CD4-positive, alpha-beta T cell treated with Interleukin-21 for 1 hour (primary cell): Measurements from ENCODE around the gene RAB10.
"Not testable (repeated sequence)": the region's sequence is repeated elsewhere in the genome, so short reads cannot be mapped to it uniquely, and the experiment has no call there.

Experiments
- DNase-seq: peaks from one replicate; pipeline ENCODE4 v3.0.0-alpha.2; 2020

Gene RAB10

DNA sequence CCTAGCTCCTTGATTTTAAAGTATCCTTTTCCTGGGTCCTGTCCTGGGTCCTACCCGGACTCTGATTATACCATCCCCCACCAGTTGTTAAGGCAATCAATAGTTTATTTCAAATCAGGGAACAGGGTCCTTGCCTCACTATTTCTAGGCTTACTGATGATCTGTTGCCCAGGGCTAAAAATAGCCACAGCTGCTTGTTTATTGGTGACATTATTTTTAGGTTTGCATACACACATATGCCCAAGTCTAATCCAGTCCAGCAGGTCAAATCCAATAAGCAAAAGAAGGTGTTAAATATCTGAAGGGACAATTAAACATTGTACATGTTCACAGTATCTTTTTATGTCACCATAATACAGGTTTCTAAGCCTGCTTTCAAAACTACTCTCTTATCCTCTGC is 66.0 kb downstream of the RAB10 start:
- DNase-seq = no peak

DNA sequence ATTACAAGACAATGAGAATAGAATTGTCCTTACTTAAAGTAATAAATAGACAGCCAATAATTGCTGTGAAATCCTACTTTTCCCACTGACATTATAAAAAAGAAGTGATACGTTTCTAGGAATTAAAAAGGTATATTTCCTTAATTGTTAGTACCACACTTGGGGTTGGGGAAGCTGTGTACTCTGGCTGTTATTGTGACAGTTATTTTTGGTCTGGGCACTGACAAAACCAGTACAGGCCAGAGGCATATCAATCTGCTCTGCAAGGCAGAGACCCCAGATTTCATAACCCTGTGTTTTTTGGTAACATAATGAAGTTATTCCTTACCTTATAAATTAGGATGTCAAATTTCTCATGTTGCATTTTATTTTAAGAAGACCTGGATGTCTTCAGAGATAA is 66.5 kb downstream of the RAB10 start:
- DNase-seq = no peak

DNA sequence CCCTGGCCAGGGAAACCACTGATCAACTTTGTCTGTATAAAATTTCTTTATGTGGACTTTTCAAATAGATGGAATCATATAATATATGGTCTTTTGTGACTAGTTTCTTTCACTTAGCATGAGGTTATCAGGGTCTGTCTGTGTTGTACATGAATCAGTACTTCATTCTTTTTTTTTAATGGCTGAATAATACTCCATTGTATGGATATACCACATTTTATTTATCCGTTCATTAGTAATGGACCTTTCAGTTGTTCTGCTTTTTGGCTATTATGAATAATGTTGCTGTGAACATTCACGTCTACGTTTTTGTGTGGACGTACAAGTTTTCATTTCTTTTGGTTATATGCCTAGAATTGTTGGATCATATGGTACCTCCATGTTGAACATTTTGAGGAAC is 69.9 kb downstream of the RAB10 start:
- DNase-seq = no peak

DNA sequence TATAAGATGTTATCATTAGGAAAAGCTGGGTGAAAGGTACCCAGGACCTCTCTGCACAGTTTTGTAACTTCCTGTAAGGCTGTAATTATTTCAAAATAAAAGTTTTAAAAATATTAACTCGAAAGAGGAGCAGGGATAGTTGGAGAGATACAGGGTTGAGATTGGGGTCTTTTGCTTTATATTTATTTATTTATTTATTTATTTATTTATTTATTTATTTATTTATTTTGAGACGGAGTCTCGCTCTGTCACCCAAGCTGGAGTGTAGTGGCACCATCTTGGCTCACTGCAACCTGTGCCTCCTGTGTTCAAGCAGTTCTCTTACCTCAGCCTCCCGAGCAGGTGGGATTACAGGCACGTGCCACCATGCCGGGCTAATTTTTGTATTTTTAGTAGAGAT is 74.8 kb downstream of the RAB10 start:
- not testable (repeated sequence) for DNase-seq

DNA sequence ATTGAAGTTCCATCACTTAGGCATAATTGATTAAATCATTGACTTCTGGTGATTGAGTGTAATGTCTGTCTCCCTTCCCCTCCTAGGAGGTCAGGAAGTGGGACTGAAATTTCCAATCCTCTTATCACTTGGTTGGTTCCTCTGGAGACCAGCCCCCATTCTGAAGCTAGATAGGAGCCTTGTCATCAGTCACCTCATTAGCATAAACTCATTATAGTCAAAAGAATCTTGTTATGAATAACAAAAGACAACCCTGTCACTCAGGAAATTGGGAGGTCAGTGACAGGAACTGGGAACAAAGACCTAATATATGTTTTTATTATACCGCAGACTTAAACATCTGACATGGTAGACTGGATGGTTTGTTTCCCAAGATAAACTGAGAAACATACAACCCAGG is 78.3 kb downstream of the RAB10 start:
- no peak for DNase-seq

DNA sequence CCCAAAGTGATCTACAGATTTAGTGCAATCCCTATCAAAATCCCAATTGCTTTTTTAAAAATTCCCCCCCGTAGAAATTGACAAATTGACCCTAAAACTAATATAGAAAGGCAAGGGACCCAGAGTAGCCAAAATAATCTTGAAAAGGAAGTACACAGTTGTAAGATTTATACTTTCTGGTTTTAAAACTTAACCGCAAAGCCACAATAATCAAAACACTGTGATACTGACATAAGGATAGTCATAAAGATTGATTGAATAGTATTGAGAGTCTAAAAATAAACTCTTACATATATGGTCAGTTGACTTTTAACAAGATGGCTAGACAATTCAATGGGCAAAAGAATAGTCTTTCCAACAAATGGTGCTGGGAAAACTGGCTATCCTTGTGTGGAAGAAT is 80.3 kb downstream of the RAB10 start:
- DNase-seq = no peak

DNA sequence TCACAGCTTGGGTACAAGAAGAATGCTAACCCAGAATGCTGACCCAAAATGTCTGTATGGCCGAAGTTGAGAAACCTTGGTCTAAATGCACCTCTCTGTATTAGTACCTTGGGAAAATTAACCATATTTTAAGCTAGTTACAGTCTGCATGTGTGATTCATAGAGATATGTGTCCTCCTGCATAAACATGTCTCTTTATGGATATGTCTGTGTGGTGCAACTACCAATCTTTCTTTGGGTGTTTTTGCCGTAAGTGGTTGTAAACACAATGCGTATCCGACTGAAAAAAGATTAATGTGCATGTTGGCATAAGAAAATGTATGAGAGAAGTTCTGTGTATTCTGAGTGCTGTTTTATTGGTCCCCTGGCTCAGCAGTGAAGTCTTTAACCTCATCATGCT is 84.8 kb downstream of the RAB10 start:
- DNase-seq = no peak

DNA sequence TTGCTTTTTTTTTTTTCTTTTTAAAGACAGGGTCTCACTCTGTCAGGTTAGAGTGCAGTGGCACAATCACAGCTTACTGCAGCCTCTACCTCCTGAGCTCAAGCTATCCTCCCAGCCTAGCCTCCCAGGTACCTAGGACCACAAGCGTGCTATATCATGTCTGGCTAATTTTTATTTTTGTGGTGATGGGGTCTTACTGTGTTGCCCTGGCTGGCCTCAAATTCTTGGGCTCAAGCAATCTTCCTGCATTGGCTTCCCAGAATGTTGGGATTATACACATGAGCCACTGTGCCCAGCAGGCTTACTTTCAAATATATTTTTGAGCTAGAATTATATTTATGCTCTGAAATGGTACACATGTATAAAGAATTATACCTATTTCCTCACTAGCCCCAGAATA is 85.6 kb downstream of the RAB10 start:
- DNase-seq = no peak

DNA sequence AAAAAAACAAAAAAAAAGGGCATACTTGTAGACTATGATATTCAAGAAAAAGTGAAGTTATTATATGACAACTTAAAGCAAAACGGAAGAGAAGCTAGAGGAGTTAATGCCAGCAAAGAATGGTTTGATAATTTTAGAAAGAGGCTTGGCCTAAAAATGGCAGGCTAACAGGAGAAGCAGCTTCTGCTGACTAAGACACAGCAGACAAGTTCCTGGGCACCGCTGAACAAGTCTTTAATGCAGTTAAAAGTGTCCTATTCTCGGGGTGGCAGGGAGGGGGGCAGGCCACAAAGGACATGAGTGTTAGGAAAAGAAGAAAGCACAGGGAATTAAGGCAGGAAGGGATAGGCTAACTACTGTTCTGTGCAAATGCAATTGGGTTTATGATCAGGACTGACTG is 88.7 kb downstream of the RAB10 start:
- no peak for DNase-seq

DNA sequence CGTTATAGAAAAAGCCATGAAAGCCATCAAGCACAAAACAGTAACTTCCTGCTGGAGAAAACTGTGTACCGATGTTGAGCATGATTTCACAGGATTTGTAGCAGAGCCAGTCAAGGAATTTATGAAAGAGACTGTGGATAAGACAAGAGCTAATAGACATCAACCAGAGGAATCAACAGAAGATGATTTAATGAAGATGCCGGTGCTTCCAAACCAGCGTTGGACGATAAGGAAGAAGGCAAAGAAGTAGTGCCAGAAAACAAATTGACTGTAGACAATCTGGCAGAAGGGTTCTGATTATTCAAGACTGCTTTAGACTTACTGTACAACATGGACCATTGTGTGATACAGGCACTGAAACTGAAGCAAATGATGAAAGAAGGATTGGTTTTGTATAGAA is 89.5 kb downstream of the RAB10 start:
- DNase-seq = no peak

DNA sequence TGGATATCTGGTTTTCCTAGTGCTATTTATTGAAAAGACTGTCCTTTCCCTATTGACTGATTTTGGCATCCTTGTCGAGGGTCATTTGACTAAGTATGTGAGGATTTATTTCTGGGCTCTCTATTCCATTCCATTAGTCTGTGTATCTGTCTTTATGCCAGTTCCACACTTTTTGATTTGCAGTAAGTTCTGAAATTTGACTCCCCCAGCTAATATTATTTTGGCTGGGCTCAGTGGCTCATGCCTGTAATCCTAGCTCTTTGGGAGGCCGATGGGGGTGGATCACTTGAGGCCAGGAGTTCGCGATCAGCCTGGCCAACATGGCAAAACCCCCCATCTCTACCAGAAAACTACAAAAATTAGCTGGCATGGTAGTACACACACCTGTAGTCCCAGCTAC is 92.2 kb downstream of the RAB10 start:
- DNase-seq = no peak

DNA sequence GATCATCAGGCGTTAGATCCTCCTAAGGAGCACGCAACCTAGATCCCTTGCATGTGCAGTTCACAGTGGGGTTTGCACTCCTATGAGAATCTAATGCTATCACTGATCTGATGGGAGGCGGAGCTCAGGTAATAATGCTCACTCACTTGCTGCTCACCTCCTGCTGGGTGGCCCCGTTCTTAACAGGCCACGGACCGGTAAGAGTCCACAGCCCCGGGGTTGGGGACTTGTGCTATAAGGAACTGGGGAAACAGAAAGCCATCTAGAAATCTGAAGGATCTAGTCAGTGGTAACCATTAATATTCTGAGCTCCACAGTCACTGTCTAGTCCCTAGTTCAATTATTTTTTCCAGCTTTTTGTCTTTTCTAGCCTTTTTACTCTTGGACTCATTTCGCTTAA is 94.3 kb downstream of the RAB10 start:
- DNase-seq = no peak

DNA sequence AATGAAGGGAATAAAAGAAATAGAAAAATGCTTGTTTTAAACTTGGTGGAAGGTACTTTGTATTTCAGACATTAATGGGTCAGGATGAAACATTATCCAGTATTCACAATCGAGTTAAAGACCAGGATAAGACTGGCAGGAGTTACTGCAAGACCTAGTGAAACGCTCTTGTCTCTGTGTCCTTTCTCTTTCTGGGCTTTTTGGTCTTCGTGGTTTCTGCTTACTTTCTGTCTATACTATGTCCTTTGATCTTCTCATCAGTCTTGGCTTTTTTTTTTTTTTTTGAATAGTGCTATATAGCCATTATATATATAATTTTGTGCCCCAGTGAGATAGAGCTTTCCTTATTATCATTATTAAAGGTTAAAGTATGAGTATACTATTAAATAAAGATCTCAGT is 96.9 kb downstream of the RAB10 start:
- DNase-seq = no peak

DNA sequence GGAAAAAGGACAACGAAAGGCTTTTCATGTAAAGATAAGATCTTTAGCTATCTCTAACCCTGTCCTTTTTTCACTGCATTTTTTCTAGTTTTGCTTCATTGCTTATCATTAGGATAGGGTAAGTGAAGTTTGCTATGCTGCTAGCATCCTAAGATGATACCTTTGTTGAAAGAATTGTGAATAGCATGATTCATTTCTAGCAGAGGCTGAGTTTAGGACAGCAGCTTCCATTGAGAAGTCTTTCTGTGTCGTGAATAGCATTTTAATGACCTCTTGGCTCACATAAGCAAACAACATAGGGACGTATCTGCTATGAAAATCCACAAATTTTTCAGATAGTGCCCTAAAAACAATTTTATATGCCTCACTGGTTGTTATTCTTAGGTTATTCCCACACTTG is 102.6 kb downstream of the RAB10 start:
- DNase-seq = no peak

DNA sequence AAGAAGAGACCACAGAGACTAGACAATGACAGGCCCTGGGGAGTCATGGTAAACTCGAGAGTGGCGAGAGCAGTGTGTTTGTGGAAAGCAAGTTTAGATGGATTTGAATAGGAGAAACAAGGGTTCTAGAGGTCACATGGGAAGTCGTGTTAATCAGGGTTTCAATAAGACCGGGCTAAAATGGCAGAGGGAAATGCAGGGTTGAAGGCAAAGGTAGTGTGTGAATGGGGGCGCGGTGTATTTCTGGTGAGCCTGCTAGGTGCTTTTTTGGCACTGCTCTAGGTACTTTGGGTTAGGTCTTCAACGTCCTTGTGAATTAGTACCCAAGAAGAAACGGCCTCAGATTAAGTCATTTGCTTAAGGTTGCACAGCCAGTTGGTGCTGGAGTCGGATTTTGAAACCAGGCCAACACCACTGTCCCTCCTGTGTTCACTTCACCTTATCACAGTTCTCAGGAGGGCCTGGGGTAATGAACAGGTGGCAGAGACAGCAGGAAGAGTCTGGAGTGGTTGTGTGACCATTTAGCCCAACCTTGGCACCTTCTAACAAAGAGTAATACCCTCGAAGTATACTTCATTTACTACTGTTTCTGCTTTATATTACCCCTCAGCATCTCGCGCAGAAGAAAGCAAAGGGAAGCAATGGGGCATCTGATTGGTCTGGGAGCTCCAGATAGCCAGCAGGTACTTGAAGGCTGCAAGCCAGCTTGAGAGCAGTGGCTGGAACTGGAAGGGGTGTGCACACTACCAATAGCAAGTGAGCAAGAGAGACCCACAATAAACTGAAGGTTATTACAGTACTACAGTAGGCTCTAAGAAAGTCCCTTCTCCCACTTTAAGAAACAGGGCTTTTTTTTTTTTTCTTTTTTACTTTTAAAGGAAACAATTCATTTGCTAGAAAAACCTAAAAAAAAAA is 105.6 kb downstream of the RAB10 start:
- DNase-seq = no peak

DNA sequence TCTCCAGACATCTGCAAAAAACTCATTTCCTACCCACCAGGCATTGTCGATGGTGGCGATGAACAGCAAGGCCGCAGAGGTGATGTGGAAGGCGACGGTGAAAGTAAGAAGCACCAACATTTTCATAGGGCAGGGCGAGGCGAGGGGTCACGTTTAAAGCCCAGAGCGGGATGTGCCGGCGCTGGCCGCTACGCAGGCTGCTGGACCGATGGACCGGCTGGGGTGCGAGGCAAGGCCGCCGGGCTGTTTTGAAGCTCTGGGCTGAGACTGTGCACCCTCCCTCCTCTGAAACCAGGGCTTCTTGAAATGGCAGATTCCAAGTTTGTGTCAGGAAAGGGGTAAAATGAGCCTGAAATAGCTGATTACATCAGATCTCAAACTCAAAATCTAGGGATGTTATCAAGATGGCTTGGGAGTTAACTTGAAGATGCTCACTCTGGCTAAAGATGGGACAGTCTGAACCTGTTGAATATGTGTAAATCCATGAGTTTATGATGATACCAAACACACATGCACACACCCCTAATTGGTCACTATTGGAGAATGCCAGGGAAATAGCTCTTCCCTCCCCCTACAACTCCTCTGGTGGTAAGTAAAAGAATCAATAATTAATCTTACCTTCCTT is 107.4 kb downstream of the RAB10 start:
- no peak for DNase-seq

DNA sequence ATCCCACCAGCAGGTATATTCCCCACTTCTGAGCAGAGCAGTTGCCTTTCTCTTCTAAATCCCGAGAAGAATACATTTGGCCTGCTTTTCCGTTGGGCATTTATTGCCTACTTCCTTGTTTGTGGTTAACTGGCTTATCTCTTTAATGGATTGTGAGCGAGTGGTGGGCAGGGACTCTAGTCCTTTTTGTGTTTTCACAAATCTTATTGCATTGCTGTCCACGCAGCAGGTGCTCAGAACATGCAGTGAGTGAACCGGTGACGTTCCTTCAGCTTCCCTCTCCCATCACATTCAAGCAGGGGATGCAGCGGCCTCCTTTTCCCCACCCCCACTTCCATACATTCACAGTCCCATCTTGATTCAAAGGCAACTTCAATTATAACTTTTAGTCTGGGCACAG is 110.1 kb downstream of the RAB10 start:
- DNase-seq = no peak

DNA sequence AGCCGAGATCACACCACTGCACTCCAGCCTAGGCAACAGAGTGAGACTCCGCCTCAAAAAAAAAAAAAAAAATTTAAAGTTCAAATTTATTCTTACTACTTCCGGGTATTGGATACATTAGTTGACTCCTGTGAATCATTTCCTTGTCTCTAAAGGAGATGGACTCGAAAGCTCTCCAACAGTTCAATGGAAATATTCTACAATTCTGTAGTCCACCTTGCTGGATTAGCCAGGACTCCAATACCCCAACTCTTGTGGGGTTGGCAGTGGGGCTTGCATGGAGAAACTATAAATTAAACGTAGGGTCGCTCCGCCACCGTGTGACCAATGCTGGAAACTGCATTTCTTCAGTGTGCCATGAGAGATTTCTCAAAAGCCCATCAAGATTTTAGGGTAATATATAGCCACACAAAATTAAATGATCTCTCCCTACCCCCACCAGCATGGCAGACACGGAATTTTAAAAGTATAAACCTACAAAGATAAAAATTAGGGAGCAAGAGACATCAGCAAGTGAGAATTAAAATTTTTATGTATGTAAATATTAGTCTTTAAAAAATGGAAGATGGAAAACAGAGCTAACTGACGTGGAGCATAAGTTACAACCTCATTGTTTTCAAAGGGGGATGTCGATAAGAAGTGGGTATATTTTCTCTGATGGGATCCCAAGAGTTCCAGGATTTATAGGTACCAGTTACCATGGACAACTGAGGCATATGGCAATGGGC is 111.2 kb downstream of the RAB10 start:
- DNase-seq = peak; percentile 67

DNA sequence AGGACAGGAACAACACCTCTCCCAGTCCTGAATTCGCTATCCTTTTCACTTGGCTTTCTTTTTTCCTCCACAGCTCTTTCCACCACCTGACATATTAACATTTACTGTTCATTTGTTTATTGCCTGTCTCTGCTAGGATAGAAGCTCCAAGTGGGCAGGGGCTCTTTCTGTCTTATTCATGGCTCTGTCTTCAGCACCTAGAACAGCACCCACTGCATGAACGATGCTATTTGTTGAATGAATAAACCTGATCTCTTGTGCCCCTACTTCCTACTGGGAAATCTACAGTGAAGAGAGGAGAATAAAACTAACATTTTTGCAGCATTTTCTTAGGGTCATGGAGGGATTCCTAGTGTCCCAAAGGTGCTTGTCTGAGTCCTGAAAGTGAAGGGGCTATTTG is 114.6 kb downstream of the RAB10 start:
- no peak for DNase-seq

DNA sequence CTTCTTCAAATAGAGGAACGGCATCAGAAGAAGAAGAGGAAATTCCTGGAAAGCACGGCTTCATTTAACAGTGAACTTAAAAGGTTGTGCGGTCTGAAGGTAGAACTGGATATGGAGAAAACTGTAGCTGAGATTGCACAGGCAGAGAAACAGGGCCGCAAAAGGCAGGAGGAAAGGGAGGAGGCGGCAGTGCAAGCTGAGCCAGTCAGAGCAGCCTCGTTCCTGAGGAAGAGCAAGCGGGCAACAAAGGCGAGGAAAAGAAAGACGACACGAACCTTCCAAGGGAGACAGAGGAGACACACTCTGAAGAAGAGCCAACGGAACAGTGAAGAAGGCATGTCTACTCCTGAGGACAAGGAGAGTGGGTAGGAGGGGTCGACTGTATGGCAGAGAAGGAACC is 116.4 kb downstream of the RAB10 start:
- no peak for DNase-seq

DNA sequence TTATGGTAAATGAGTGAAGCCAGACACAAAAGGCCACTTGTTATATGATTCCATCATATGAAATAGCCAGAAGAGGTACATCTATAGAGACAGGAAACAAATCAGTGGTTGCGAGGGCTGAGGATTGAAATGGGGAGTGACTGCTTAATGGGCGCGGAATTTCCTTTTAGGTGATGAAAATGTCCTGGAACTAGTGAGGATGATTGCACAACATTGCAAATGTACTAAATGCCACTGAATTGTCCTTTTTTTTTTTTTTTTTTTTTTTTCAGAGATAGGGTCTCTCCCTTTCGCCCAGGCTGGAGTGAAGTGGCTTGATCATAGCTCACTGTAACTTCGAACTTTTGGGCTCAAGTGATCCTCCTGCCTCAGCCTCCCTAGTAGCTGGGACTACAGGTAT is 123.7 kb downstream of the RAB10 start:
- DNase-seq = no peak

DNA sequence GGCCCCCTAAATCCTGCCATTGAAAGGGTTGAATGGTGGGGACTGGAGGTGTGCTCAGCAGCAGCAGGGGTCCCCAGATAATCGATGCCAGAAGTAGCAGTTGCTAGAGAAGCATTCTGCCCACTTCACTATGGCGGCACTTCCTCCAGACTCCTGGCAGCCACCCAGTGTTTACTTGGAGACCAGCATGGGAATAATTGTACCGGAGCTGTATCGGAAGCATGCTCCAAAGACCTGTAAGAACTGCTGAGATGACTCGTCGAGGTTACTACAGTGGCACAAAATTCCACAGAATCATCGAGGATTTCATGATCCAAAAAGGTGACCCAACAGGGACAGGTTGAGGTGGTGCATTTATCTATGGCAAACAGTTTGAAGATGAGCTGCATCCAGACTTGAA is 128.0 kb downstream of the RAB10 start:
- DNase-seq = no peak

DNA sequence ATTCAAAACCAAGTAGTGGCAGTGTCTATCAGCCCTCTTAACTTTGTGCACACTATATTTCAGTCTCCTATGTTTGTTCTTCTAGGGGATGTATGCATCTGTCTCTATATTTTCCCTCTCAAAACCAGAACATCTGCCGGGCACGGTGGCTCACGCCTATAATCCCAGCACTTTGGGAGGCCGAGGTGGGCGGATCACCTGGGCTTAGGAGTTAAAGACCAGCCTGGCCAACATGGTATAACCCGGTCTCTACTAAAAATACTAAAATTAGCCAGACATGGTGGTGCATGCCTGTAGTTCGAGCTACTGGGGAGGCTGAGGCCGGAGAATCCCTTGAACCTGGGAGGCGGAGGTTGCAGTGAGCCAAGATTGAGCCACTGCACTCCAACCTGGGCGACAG is 129.1 kb downstream of the RAB10 start:
- DNase-seq = no peak

DNA sequence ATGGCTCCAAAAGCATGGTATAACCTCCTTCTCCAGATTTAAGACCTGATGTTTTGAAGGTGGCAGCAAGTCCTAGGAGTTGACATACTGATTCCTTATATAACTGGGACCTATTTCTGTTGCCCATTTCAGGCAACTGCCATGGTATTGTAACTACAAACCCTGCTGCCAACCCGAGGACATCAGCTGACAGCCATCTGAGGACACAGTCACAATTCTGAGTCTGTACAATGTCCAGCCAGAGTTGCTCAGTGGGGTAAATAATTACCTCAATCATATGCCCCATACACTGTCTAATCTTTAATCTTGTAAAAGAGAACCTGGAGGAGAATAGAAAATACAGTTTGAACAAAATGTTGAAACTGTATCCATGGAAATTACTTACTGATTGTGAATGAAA is 130.3 kb downstream of the RAB10 start:
- no peak for DNase-seq
